Head of caudate nucleus (tissue), 42 donors: ENCODE data around the gene SPTBN4.
A peak's percentile ranks its signal among the peaks of the same experiment; 100 is the strongest.
"Not testable (repeated sequence)": the region's sequence is repeated elsewhere in the genome, so short reads cannot be mapped to it uniquely, and the experiment has no call there.

Source experiments
- DNase-seq, 42 donors: peaks; one replicate each; pipeline versions ENCODE4 v3.0.0 to v3.0.0-alpha.2; 2020 to 2021; ENCODE audit warnings: mixed read lengths in 7 of 42
- intact Hi-C: fragments of 100-400 bp; cut with DNase I; formaldehyde crosslinking; loops from one replicate; pipeline ENCODE4 v1.15.0; 2022

Gene SPTBN4

GRCh38 chr19:40460185-40460584, 6.6 kb upstream of the SPTBN4 start:
- no peak for DNase-seq
- intact Hi-C loops: no loop called here

- intact Hi-C loops: no loop called here
- DNase-seq: peak in 13 of 42 donors; percentile 6 to 51 (median 23)
These were observed 5.1 kb upstream of the SPTBN4 start for GRCh38 chr19:40461669-40462221.

- intact Hi-C loops, DNase-seq: not testable (repeated sequence)
These were observed 3.2 kb upstream of the SPTBN4 start for GRCh38 chr19:40463587-40464037.

- DNase-seq: peak; percentile 62 to 94 (median 84)
These were observed 2.5 kb upstream of the SPTBN4 start for GRCh38 chr19:40464059-40465024.

GRCh38 chr19:40465025-40465556, 1.7 kb upstream of the SPTBN4 start:
- intact Hi-C loops: loop anchor here (5.0 kb wide), 1 partner anchor 67 kb away; no protein-coding TSS in a partner anchor
- peak in 2 of 42 donors; percentile 14 to 24 for DNase-seq

More at GRCh38 chr19:40464059-40465024, 2.5 kb upstream of the SPTBN4 start:
- intact Hi-C loops: loop anchor here (5.0 kb wide), 1 partner anchor 68 kb away; no protein-coding TSS in a partner anchor

GRCh38 chr19:40465557-40466218, 1.1 kb upstream of the SPTBN4 start, which contains the start of gene BLVRB:
Gene BLVRB, minus strand, starts transcription at chr19:40465745. Its CDS starts 57 bp downstream, at chr19:40465688.
- DNase-seq: peak; percentile 99 to 100 (median 100)
- intact Hi-C loops: loop anchor here (5.0 kb wide), 1 partner anchor 67 kb away; no protein-coding TSS in a partner anchor

- peak; percentile 47 to 90 (median 72) for DNase-seq
- intact Hi-C loops: loop anchor here (5.0 kb wide), 1 partner anchor 66 kb away; no protein-coding TSS in a partner anchor
These were observed 399 bp upstream of the SPTBN4 start for GRCh38 chr19:40466219-40466984.

GRCh38 chr19:40469011-40469410, 2.2 kb downstream of the SPTBN4 start:
- no peak for DNase-seq
- intact Hi-C loops: loop anchor here (5.0 kb wide), 1 partner anchor 63 kb away; no protein-coding TSS in a partner anchor

- DNase-seq: no peak
- intact Hi-C loops: no loop called here
These were observed 4.3 kb downstream of the SPTBN4 start for GRCh38 chr19:40471111-40471510.

GRCh38 chr19:40472516-40472915, 5.7 kb downstream of the SPTBN4 start:
- no peak for DNase-seq
- intact Hi-C loops: no loop called here

- intact Hi-C loops: no loop called here
- no peak for DNase-seq
These were observed 7.9 kb downstream of the SPTBN4 start for GRCh38 chr19:40474737-40475136.

GRCh38 chr19:40475878-40476644, 9.3 kb downstream of the SPTBN4 start:
- DNase-seq, intact Hi-C loops: not testable (repeated sequence)

- no peak for DNase-seq
- intact Hi-C loops: no loop called here
These were observed 19.2 kb downstream of the SPTBN4 start for GRCh38 chr19:40486017-40486416.

- DNase-seq: no peak
- intact Hi-C loops: no loop called here
These were observed 23.1 kb downstream of the SPTBN4 start for GRCh38 chr19:40489882-40490230.

GRCh38 chr19:40492274-40492673, 25.5 kb downstream of the SPTBN4 start:
- intact Hi-C loops: no loop called here
- DNase-seq: no peak

- no peak for DNase-seq
- intact Hi-C loops: no loop called here
These were observed 27.0 kb downstream of the SPTBN4 start for GRCh38 chr19:40493778-40494177.

- DNase-seq: no peak
- intact Hi-C loops: no loop called here
These were observed 27.5 kb downstream of the SPTBN4 start for GRCh38 chr19:40494191-40494838.
